CD4-positive, alpha-beta T cell treated with Interferon gamma for 1 hour (primary cell): ENCODE results near the gene MBD5.

Experiments used
- DNase-seq: peaks from one replicate; pipeline ENCODE4 v3.0.0-alpha.2; 2020

The MBD5 gene

DNA sequence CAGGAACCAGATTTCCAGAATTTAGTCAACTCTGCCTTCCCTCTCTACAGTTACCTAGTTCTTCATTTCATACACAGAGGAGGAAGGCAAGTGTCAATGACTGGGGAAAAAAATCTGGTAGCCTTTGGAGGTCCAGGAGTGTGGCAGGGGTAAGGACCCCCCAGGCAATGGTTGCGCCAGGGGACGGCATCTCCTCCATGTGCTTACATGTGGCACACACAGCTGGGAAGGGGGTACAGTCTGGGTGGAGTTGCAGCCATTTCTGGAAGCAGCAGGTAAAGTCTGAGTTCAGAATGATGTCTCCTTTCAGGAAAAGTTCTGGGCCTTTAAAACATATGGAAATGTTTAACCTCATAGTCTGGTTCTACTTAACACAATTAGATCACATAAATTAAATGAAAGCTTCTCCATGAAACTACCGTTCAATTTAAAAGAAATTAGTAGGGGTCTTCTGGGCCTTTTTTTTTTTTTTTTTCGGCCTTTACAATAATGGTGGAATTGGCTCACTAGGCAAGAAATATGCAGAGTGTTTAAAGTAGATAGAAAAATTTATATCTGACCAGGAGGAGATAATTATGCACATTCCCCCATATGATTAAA lies 470.0 kb downstream of the MBD5 start:
- DNase-seq = no peak

DNA sequence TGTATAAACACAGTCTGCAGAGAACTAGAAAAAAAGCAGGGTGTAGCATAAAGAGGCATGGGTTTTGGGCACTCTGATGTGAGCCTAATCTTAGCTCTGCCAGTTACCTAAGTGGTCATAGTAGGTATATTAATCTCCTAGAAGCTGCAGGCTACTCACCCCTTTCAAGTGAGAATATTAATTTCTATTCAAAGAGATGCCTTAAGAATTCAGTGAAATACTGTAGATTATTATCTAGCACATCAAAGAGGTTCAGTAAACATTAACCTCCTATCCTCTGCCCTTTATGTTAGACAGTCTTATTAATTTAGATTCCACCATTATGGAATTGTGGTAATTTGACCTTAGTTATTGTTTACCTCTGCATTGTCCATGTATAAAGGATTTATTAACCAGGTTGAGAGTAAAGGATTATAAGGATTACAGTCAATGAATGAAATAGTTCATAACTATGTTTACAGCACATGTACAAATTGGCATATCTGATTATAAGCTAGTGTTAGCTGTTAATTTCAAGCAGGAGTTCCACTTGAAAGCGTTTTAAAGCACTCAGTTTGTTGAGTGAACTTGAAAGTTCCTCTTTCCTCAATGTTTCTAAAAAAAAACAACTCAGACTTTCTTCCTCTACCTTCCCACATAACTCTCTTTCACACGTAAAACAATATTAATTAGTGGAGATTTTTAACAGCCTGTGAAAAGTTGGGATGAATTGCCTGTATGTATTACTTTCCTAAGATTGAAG lies 473.1 kb downstream of the MBD5 start:
- DNase-seq = no peak

GRCh38 chr2:148495586-148495985 lies 474.7 kb downstream of the MBD5 start:
- DNase-seq = no peak

DNA sequence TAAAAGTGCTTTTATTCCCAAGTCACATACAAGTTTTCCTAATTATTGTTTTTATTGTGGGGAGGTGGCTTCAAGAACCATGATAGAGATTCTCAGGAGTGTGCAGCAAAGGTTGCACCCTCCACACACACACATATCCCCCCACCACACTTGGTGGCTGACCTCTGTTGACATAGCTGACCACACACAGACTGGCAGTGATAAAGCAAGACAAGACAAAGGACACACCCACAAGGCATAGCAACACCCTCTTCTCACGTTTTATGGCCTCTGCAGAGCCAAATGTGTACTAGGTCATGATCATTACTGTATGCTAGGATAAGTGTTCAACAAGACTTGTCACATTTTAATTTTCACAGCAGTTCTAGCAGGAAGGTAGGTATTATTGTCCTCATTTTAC lies 480.7 kb downstream of the MBD5 start:
- DNase-seq = no peak

GRCh38 chr2:148503516-148503915 lies 482.6 kb downstream of the MBD5 start:
- no peak for DNase-seq

DNA sequence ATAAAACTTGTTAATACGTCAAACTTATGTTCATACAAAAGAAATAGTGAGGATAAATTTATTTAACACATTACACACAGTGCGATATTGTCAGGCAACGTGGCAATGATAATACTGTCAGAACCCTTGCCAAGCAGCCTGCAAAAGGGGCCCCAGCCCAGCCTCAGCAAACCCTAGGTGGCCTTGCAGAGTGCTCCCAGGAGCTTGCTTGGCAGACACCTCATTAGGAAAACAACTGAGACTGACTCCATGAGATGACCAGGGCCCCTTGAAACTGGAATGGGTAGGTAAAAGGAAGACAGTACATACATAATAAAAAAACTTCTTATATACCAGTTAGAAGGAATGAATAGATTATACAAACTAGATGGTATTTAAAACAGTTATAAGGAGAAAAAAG lies 487.1 kb downstream of the MBD5 start:
- no peak for DNase-seq

DNA sequence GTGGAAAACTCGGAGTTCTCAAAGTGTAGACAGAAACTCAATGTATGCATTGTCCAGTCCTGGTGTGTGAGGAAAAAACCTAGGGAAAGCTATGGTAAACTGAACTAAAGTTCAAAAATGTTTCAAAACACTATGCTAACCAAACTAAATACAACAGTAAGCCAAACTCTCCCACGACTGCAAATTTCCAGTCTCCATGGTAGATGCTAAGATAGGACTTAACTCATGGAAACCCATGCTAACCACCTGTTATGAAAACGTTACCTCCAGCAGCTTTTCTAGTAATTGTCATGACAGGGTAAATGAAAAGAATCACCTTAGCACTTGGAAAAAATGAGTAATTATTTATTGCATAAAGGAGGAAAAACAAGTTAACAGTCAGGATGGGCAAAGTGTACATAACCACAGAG lies 488.0 kb downstream of the MBD5 start:
- no peak for DNase-seq

DNA sequence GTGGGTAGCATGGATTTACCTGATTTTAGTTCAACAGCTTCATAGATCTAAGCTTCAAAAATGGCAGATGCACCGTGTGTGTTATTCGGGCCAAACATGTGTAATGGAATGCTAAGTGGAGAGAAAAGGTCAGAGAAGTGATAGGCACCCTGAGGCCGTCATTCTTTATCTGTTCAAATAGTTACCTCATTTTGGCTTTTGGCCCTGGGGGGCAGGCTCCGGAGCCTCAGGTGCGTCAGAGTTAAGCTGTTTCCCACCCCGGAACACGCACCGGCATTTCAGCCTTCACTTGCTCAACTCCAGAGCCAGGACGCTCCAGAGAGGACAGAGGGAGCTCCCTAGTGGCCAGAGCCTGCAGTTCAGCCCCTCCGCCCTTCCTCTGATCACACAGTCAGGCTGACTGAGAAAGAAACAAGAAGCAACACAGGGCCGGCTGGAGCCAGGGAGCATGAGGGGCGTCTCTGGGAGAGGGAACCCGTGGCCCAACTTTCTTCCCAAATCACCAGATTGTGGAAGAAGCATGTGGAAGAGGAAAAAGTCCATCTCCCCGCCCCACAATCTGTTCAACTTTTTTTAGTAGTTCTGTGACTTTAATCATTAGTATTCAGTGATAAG lies 488.5 kb downstream of the MBD5 start:
- peak; percentile 80 for DNase-seq

GRCh38 chr2:148511883-148512282 lies 491.0 kb downstream of the MBD5 start:
- DNase-seq = no peak

GRCh38 chr2:148512501-148512900 lies 491.6 kb downstream of the MBD5 start:
- DNase-seq = no peak

- no peak for DNase-seq
Measured at GRCh38 chr2:148513427-148513826, 492.5 kb downstream of the MBD5 start.

- DNase-seq = no peak
Measured at GRCh38 chr2:148515120-148515519, 494.2 kb downstream of the MBD5 start.

GRCh38 chr2:148515976-148516375 lies 495.1 kb downstream of the MBD5 start:
- DNase-seq = no peak

DNA sequence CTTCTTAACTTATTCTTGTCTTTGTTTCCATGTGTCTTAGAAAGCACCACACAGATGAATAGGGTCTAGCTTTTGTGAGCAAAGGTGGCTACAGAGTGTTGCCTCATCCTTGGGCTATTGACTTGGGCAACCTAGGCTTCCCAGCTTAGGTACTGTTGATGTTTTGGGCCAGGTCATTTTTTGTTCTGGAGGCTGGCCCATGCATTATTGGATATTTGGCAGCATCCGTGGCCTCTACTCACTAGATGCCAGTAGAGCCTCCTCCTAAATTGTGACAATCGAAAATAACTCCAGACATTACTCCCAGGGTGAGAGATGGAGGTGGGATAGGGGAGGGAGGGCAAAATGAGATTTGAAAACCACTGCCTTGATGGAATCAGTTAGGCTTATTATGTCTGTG lies 496.4 kb downstream of the MBD5 start:
- DNase-seq = no peak

- no peak for DNase-seq
Measured at GRCh38 chr2:148517822-148518221, 496.9 kb downstream of the MBD5 start.

- DNase-seq = no peak
Measured at GRCh38 chr2:148519013-148519412, 498.1 kb downstream of the MBD5 start.

DNA sequence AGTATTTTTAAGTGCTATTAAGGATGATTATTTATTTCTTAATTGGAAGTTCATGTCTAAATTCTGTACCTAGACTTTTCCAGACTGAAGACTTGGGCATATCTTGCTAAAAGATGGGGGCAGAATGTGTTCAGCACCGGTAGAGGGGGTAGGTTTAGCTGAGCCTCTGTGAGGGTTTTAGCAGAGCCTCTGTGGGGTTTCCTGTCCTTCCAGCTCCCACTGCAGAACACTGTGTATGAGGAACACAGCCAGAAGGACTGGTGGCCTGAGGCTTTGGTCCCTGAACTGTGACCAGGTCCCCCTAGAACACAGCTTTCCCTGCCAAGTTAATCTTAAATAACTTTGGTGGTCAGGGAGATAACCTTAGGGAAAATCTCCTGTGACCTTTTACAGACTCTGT lies 500.3 kb downstream of the MBD5 start:
- DNase-seq = no peak

- no peak for DNase-seq
Measured at GRCh38 chr2:148523315-148523714, 502.4 kb downstream of the MBD5 start.

- peak; percentile 52 for DNase-seq
Measured at GRCh38 chr2:148524519-148524919, 503.6 kb downstream of the MBD5 start.

- no peak for DNase-seq
Measured at GRCh38 chr2:148525130-148525529, 504.2 kb downstream of the MBD5 start.

- DNase-seq = no peak
Measured at GRCh38 chr2:148526509-148527346, 505.8 kb downstream of the MBD5 start.

GRCh38 chr2:148527488-148528340 lies 506.8 kb downstream of the MBD5 start:
- DNase-seq = no peak
